ENCODE measurements around the gene PPARG.

The PPARG gene

GRCh38 chr3:12316253-12316652 is 27.4 kb downstream of the PPARG start:
- no peak for DNase-seq

DNA sequence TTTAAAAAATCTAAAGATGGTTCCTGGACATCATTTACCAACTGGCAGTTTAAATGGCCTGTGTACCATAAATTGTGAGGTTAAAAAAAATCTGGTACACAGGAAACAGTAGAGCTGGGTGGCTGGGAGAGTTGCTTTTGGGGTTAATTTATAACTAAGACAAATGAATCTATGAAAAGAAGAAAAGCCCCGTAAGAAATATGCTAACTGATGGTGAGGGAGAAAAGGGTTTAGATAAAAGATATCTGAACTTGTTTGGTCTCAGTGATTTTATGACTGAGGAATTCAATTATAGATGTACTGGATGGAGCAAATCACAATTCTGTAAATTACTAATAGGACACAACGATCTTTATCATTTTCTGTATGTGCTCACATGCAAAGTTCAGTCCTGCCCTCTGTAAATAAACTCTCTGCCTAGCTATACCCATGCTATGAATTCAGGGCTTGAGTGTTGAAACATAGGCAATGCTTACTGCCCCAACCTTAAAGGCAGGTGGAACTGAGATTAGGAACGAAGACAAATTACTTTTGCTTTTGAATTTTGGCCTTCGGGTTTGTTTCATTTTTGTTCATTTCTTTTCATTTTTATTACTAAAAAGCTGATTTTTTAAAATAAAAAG is 28.0 kb downstream of the PPARG start:
- DNase-seq, result no peak

- DNase-seq, result no peak
Measured at GRCh38 chr3:12317914-12318313, 29.0 kb downstream of the PPARG start.

GRCh38 chr3:12318758-12319621 is 30.1 kb downstream of the PPARG start:
- no peak for DNase-seq

DNA sequence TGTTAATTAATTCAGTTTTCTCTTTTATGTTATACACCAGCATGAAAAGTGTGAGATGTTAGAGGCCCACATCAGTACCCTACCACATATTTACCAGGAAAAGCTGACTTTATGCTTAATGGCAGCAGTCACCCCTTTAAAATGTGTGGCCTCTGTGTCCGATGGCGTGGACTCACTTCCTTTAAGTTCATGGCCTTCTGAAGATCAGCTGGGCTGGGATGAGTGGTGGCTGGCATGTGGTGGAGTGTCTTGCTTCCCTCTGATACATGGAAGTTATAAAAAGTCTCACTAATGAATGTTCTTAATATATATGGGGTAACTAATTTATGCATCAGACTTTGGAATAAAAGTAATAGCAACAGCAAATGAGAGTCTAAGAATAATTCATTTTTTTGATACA is 32.1 kb downstream of the PPARG start:
- DNase-seq, result no peak

- no peak for DNase-seq
Measured at GRCh38 chr3:12323237-12323636, 34.4 kb downstream of the PPARG start.

GRCh38 chr3:12325586-12326515 is 37.0 kb downstream of the PPARG start:
- no peak for DNase-seq

DNA sequence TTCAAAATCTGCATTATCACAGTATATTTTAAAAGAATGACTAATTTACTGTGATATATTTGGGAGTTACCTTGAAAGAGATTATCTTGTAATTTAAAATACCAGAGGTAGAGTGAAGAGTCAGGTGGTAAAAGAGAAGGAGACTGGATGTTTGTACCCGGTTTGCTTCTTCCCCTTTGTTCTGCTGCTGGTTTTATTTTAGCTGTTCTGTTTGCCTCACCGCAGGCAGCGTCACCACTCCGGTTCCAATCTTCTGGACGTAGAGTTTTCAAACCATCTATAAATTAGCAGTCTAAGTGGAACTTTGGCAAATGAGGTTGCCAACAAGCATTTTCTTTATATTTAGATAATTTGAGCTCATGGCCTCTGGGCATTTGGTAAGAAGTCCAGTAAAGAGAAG is 38.2 kb downstream of the PPARG start:
- no peak for DNase-seq

GRCh38 chr3:12328132-12328836 is 39.4 kb downstream of the PPARG start:
- no peak for DNase-seq

DNA sequence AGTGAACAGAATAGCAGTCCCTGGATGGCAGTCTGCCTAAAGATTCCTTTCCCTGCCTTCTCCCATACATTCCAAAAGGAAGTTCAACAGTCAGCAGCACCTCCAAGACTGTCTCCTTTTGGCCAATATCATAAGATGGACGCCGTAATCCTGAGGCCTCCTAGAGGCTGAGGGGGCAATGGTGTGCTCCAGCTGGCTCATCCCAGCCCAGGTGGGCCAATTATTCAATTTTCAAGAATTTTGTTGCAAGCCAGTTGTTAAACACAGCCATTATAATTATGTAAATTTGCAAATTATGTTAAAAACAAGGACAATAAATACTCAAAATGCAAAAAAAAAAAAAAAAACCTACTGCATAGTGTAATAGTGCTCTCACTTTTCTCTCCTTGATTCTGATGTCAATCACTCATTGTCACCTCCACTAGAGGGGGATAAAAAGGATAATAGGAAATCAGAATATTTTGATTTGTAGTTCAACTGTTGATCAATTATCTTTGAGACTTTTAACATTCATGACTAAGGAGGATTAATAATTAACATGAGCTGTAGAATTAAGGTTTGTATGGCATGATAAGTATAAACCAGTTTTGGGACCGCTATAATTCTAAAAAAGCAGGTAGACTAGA is 40.1 kb downstream of the PPARG start:
- no peak for DNase-seq

DNA sequence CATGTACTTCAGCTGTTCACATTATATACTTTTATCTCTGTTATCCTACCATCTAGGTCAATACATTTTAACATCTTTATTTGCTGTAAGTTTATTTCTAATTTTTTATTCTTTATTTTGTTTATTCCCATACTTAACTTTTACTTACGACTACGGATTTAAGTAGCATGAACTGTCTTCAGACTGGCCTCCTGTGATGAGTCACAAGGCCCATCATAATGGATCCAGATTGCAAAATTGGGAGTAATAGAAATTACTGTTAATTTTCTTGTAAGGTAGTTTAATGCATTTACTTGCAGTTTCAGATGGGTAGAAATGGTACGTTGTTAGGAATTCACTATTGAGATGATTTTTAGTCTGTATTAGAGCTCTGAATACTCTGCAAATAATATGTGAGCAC is 45.9 kb downstream of the PPARG start:
- no peak for DNase-seq

GRCh38 chr3:12335421-12335820 is 46.6 kb downstream of the PPARG start:
- DNase-seq, result no peak

GRCh38 chr3:12336099-12336498 is 47.2 kb downstream of the PPARG start:
- no peak for DNase-seq

DNA sequence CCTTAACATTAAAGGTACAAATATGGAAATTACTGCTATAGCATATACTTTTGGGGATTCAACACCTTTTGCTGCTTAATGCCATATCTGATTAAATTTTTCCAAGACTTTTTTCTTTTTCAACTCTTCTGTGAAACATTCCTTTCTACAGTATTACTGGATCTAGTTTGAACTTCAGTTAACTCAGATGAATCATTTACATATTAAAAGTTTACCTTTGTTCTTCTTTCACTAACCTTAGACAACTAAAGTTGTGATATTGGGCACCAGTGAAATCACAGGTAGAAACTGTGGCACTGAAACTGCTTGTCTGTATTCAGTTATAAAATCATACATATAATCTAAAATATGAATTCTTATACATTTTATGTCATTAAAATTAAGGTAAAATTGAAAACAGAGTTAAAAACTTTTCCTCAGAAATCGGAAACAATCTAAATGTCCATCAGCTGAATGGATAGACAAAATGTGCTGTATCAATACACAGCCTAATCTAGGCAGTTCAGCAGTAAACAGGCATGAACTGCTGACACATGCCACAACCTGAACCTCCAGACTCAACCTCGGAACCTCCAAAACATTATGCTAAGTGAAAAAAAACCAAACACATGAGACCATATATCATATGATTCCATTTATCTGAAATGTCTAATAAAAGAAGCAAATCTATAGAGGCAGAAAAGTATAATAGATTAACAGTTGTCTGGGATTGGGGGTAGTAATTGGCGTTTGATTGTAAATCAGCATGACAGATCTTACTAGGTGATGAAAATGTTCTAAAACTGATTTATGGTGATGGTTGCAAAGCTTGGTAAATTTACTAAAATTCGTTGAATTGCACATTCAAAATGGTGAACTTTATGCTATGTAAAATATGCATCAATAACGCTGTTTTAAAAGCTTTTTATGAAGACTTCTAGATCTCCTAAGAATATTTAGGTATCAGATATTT is 50.0 kb downstream of the PPARG start:
- no peak for DNase-seq

DNA sequence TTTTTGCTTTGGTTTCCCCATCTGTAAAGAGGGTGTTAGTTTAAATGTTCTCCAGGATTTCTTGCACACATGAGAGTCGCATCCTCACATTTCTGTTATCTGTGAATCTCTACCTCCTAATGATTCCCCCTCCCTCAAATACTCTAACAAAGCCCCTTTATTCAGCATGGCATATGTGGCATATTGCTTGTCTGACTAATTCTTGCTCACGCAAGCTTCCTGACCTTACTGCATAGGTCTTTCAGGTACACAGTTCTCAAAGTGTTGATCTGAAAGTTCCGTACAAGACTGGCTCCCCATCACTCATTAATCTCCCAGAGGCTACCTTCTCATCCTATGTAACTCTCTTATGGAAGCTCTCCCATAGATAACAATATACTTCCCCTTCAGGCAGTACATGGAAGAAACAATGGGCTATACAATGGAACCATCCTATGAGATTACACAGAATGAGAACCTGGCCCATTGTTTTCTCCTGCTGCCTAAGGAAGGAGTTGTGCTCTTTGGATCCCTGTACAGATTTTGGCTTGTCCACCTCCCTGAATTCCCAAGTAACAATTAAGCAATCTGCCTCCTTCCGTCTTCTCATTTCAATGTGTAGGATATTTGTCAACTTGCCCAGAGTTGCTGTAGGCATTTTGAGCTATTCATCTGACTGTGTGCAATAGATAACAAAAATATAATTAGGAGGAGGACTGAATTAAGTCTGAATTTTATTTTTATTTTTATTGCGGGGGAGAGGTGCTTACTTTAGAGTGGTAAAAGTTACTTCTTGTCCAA is 51.0 kb downstream of the PPARG start:
- no peak for DNase-seq

DNA sequence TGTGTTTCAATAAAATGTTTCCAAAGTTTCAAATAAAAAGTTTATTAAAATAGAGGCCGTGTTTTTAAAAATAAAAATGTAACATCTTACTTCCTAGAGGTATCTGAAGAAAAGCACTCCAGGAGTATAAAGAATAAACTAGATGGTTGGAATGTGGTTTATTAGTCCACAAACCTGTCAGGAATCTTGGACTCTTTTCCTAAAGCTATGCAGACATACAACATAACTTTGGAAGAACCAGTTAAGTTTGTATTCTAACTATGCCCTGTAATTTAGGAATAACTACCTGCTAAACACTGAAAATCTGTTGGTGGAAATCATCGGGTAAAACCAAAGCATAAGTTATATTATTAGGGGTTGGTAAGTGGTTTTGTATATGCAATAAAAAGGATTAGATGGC is 51.6 kb downstream of the PPARG start:
- no peak for DNase-seq

- no peak for DNase-seq
Measured at GRCh38 chr3:12342151-12342550, 53.3 kb downstream of the PPARG start.

- DNase-seq, result no peak
Measured at GRCh38 chr3:12343047-12343501, 54.2 kb downstream of the PPARG start.

DNA sequence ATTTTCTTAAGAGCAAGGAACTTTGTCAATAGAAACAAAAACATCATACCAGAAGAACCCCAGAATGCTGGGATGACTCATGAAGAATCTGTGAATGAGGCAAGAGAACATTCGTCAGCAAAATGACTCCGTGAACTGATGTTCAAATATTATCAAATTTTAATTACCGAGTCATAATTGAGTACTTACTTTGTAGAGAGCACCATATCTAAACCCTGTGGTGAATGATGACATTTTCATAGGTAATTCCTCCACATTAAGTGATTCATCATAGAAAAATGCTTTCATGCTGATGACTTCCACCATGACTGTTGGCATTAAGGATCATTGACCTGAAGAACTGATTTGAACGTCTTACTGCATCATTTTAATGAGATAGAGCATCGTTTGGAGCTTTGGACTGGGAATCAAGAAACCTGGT is 56.3 kb downstream of the PPARG start:
- no peak for DNase-seq
